ENCODE measurements around the gene RASD1. TPM values are rescaled to one million over a fixed set of nuclear protein-coding genes. Genes with fewer than 3 reads are reported as not detected.

RASD1 gene
- 100 to 1,000 TPM in 3 of 4 donors, 10 to 100 TPM in 1; 76.9 to 413 (median 322) TPM for total RNA-seq

GRCh38 chr17:17496189-17497064 is at the start of gene RASD1:
Gene RASD1, minus strand, starts transcription at chr17:17496395. Its CDS starts 214 bp downstream, at chr17:17496181.
- TF ChIP-seq CTCF (IDR thresholded peaks at IDR 0.05) = peak in 2 of 3 donors; percentile 59 to 79

DNA sequence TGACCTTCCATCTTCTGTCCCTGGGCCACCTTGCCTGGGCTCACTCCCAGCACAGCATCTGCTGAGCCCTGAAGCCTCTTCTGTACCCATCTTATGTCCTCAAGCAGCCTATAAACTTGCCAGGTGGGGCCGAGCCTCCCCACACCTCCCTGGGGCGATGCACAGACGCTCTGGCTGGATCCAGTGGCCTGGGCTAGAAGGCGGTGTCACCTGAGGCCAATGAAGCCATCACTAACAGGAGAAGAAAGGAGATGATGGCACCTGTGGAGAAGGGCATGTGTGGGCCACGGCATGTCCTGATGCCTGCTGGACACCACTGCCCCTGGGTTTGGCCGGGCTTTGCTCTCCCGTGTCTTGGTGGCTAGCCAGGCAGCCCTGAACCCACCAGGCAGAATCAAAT is 49.8 kb upstream of the RASD1 start:
- ATAC-seq (ENCODE audit: low FRiP score) = no peak
- DNase-seq (ENCODE audit: low spot score) = no peak

More at GRCh38 chr17:17496189-17497064, at the start of gene RASD1:
- ATAC-seq (ENCODE audit: low FRiP score) (peak; percentile 88), DNase-seq (ENCODE audit: low spot score) (peak; percentile 66)

GRCh38 chr17:17545031-17545820 is 49.0 kb upstream of the RASD1 start:
- TF ChIP-seq CTCF (IDR thresholded peaks at IDR 0.05) = no peak
- ATAC-seq (ENCODE audit: low FRiP score) (no peak), DNase-seq (ENCODE audit: low spot score) (no peak)

More for the DNA sequence above, 49.8 kb upstream of the RASD1 start:
- no peak for TF ChIP-seq CTCF (IDR thresholded peaks at IDR 0.05)

GRCh38 chr17:17542906-17543635 is 46.9 kb upstream of the RASD1 start:
- DNase-seq (ENCODE audit: low spot score) (no peak), ATAC-seq (ENCODE audit: low FRiP score) (no peak)
- no peak for TF ChIP-seq CTCF (IDR thresholded peaks at IDR 0.05)

DNA sequence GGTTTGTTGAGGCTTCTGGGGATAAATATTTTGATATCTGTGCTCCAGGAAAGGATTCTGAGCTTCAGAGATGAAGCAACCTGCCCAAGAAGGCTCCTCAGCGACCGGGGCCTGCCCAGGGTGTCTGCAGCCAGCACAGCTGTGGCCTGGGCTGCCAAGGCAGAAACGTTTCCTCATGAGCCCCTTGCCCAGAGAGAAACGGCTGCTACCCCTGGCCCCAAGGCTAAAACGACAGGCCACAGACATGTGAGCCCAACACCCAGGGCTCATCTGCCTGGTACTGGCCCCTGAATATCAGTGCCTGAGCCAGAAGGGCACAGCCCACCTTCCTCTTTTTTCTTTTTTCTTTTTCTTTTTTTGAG is 45.4 kb upstream of the RASD1 start:
- DNase-seq (ENCODE audit: low spot score) (no peak), ATAC-seq (ENCODE audit: low FRiP score) (no peak)
- no peak for TF ChIP-seq CTCF (IDR thresholded peaks at IDR 0.05)

- DNase-seq (ENCODE audit: low spot score) (no peak), ATAC-seq (ENCODE audit: low FRiP score) (no peak)
- no peak for TF ChIP-seq CTCF (IDR thresholded peaks at IDR 0.05)
Observed at GRCh38 chr17:17540935-17541639, 44.9 kb upstream of the RASD1 start.

All from omental fat pad (tissue), 4 donors.